Measurements from ENCODE around the gene NRXN2.

The NRXN2 gene

DNA sequence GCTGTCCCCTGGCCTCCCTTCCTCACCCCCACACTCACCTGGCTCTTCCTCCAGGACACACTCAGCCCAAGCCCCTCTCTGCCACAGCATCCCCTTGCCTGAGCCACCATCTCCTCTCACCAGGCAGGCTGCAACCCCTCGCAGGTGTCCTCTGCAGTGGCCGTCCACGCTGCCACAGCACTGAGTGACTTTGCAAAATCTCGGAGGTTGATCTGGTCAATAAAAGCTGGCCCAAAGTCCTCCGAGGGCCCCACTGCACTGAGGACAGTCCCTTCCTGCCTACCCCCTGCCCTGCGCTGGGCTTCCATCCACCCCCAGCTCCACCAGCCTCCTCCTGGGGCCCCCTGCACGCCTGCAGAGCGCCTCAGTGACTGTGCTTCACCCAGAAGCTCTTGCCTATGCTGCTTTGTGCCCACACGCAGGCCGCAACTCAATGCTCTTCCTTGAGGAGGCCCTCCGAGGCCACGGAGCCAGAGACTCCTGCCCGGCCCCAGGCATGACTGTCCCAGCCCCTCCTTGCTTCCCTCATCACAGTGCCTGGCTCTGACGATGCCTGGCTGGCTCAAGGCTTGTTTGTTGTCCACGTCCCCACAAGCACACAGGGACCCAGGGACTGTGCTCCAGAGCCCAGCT is 162.7 kb downstream of the NRXN2 start:
- DNase-seq, result no peak

DNA sequence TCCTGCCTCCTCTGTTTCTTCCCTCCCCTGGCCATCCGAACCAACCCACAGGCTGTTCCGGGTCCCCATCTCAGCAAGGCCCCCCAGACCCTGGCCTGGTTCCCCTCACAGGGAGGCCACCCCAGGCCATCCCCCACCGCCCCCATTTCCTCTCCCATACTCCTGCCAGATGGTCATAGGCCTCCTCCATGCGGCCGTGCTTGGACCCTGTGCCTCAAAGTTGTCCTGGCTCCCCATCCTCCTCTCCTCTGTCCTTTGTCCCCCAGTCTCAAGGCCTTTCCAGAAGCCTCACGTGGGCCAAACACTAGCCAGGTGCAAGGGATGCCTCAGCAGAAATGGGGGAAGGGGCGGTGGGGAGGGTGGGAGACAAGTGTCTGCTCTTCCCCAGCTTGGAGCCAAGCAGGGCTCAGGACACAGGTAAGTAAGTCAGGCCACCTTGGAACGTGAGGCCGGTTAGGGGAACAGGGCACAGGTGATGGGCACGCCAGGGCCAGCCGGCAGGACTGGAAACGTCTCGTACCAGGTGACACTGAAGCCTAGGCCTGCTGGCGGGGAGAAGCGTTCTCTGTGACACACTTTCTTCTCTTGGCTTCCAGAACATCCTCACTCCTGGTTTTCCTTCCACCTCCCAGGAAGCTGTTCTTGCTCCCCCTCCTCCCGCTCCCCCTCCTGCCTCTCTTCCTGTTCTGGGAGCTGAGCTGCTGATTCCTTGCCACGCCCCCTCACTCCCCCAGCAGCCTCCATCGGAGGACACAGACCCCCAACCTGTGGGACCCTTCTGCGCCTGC is 163.5 kb downstream of the NRXN2 start:
- no peak for DNase-seq

GRCh38 chr11:64558869-64559268 is 164.1 kb downstream of the NRXN2 start:
- no peak for DNase-seq

DNA sequence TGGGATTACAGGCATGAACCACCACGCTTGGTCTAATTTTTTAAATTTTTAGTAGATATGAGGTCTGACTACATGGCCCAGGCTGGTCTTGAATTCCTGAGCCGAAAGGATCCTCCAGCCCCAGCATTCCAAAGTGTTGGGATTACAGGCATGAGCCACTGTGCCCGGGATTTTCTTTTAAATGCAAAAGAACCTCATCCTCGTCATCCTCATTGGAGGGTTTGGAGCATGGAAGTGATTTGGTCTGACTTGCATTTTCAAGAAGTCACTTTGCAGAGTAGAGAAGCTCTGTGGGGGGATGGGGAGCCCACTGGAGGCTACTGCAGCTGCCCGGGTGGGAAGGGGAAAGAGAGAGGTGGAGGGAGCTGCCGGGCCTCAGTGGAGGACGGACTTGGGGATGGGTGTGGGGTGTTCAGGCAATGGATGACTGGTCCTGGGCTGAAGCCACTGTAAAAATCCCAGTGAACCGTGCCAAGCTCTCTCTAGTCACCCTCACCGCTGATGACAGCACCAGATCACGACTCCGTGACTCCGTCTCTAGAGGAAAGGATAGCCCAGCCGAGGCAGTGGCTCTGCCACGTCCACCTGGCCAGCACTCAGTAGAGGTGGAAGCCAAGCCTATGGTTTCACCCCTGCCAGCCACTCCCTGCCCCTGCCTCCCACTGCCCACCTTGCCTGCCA is 164.8 kb downstream of the NRXN2 start:
- DNase-seq, result no peak

DNA sequence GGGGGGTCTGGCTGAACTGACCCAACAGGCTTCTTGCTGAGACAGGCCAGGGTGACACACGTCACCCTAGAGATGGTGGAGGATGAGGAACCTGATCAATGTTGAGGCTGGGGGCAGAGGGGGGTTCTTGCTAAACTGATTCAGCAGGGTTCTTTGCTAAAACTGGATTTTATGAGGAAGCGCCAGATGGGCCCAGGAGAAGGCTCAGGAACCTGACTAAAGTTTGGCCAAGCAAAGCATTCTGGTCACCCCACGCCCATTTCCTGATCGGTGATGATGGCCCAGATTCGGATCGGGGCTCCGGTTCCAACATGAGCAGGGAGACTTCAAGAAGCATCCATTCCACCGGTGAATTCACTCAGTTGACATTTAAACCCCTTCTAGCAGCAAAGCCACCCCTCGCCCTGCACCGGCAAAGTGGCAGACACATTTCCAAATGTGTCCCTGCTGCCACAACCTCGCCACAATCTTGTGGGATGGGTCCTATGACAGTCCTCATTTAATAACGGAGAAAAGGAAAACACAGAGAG is 166.2 kb downstream of the NRXN2 start:
- DNase-seq, result no peak
